HepG2 (cell line): ENCODE results near the gene ZNF865. TPM values are rescaled to one million over a fixed set of nuclear protein-coding genes. Genes with fewer than 3 reads are reported as not detected.

ENCODE experiments used
- ISX ChIP-seq: sonication (generic); formaldehyde crosslinking; conservative IDR thresholded peaks from 2 replicates; pipeline ENCODE4 v1.5.0; 2020; ENCODE audit warnings: missing genetic modification reagents
- KDM4B ChIP-seq: sonication (generic); formaldehyde crosslinking; IDR thresholded peaks from 2 replicates; pipeline ENCODE4 v1.4.0; 2020; ENCODE audit warnings: missing genetic modification reagents
- NCOR1 ChIP-seq: fragments of 200-600 bp; sonication (generic); IDR thresholded peaks from 2 replicates; pipeline ENCODE4 v1.7.0; 2017; ENCODE audit warnings: antibody characterized with exemption, low read length, borderline replicate concordance
- NFYC ChIP-seq: IDR thresholded peaks from 2 replicates; pipeline ENCODE4 v1.6.1; 2016; ENCODE audit warnings: missing genetic modification reagents, missing compliant biosample characterization
- PAX8 ChIP-seq: sonication (generic); formaldehyde crosslinking; IDR thresholded peaks from 2 replicates; pipeline ENCODE4 v1.8.0; 2022; ENCODE audit warnings: mild to moderate bottlenecking, missing genetic modification reagents, borderline replicate concordance
- PHF21A ChIP-seq: sonication (generic); formaldehyde crosslinking; IDR thresholded peaks from 2 replicates; pipeline ENCODE4 v1.5.0; 2020; ENCODE audit warnings: mild to moderate bottlenecking, missing genetic modification reagents
- SAP130 ChIP-seq: IDR thresholded peaks from 2 replicates; pipeline ENCODE4 v1.6.1; 2016; ENCODE audit warnings: low read depth
- SNAPC2 ChIP-seq: sonication (generic); formaldehyde crosslinking; IDR thresholded peaks from 2 replicates; pipeline ENCODE4 v1.8.1; 2022; ENCODE audit warnings: mild to moderate bottlenecking, missing genetic modification reagents
- TARDBP ChIP-seq: sonication (generic); formaldehyde crosslinking; IDR thresholded peaks from 2 replicates; pipeline ENCODE4 v1.8.0; 2022; ENCODE audit warnings: mild to moderate bottlenecking, missing genetic modification reagents
- ZNF552 ChIP-seq: sonication (generic); formaldehyde crosslinking; IDR thresholded peaks from 2 replicates; pipeline ENCODE4 v1.9.0; 2022; ENCODE audit warnings: missing genetic modification reagents, mild to moderate bottlenecking, borderline replicate concordance
- ZNF572 ChIP-seq: sonication (generic); formaldehyde crosslinking; IDR thresholded peaks from 2 replicates; pipeline ENCODE4 v1.5.1; 2020; ENCODE audit warnings: mild to moderate bottlenecking, missing genetic modification reagents
- polyA plus RNA-seq, 8 experiments: library from polyadenylated mRNA; depleted of rRNA in 3 of 8; stranded (reverse) in 7 of 8; unstranded in 1 of 8; fragments of >200 nt; fragmentation: Illumina TruSeq in 4 of 8; extraction: Trizol in 4 of 8; gene quantifications; 2 replicates each; pipeline versions ENCODE4 v1.2.1 to v1.2.3, GENCODE V29; 2011 to 2016; ENCODE audit warnings: low read depth in 4 of 8, missing spikeins in 1 of 8, mixed read lengths in 1 of 8; ENCODE audit not compliant: insufficient read depth in 1 of 8
- total RNA-seq, 5 experiments: library from RNA; depleted of rRNA; stranded (reverse); fragments of >200 nt; fragmentation: Illumina TruSeq; extraction: Trizol; gene quantifications; 2 replicates each; pipeline ENCODE4 v1.2.3, GENCODE V29; 2016; ENCODE audit warnings: low read depth in 1 of 5
- TF ChIP-seq, protein P1 (sequence below): sonication (generic); formaldehyde crosslinking; IDR thresholded peaks from 2 replicates; pipeline ENCODE4 v1.5.1; 2020; ENCODE audit warnings: missing genetic modification reagents, mild to moderate bottlenecking, borderline replicate concordance
- TF ChIP-seq, protein P2 (sequence below): sonication (generic); IDR thresholded peaks from 2 replicates; pipeline ENCODE4 v1.6.1; 2016; ENCODE audit warnings: low read depth, borderline replicate concordance
- TF ChIP-seq, protein P3 (sequence below): sonication (generic); formaldehyde crosslinking; IDR thresholded peaks from 2 replicates; pipeline ENCODE4 v1.4.0; 2020; ENCODE audit warnings: missing genetic modification reagents
- TF ChIP-seq, protein P4 (sequence below), 2 experiments: sonication (generic) in 1 of 2; formaldehyde crosslinking in 1 of 2; IDR thresholded peaks; 2 replicates each; pipeline versions ENCODE4 v1.6.1 to v1.9.0; 2014 to 2022; ENCODE audit warnings: antibody characterized with exemption in 1 of 2, borderline replicate concordance in 1 of 2, inconsistent platforms in 1 of 2, low read depth in 1 of 2, missing genetic modification reagents in 1 of 2
- TF ChIP-seq, protein P5 (sequence below): IDR thresholded peaks from 2 replicates; pipeline ENCODE4 v1.6.1; 2016; ENCODE audit warnings: missing genetic modification reagents, missing compliant biosample characterization

Gene ZNF865
- total and polyA plus RNA-seq, 2 of the 13 experiments (the other 11 are each of a cell fraction or from before 2014, with no cell fraction given), result 0.93 to 1.0 TPM

- TF ChIP-seq, protein P1, sequence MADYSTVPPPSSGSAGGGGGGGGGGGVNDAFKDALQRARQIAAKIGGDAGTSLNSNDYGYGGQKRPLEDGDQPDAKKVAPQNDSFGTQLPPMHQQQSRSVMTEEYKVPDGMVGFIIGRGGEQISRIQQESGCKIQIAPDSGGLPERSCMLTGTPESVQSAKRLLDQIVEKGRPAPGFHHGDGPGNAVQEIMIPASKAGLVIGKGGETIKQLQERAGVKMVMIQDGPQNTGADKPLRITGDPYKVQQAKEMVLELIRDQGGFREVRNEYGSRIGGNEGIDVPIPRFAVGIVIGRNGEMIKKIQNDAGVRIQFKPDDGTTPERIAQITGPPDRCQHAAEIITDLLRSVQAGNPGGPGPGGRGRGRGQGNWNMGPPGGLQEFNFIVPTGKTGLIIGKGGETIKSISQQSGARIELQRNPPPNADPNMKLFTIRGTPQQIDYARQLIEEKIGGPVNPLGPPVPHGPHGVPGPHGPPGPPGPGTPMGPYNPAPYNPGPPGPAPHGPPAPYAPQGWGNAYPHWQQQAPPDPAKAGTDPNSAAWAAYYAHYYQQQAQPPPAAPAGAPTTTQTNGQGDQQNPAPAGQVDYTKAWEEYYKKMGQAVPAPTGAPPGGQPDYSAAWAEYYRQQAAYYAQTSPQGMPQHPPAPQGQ (CRISPR knock-in tag), result no peak
- no peak for TF ChIP-seq KDM4B (CRISPR knock-in tag)
- peak; percentile 37; the same call in 1 of the 2 replicates for TF ChIP-seq PHF21A (CRISPR knock-in tag)
- TF ChIP-seq NFYC (CRISPR knock-in tag), result no peak
- TF ChIP-seq SAP130 (CRISPR knock-in tag), result peak; percentile 82
- TF ChIP-seq, protein P2, sequence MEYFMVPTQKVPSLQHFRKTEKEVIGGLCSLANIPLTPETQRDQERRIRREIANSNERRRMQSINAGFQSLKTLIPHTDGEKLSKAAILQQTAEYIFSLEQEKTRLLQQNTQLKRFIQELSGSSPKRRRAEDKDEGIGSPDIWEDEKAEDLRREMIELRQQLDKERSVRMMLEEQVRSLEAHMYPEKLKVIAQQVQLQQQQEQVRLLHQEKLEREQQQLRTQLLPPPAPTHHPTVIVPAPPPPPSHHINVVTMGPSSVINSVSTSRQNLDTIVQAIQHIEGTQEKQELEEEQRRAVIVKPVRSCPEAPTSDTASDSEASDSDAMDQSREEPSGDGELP, result no peak; the same call in 1 of the 2 replicates
- no peak for TF ChIP-seq TARDBP (CRISPR knock-in tag)
- TF ChIP-seq, protein P3, sequence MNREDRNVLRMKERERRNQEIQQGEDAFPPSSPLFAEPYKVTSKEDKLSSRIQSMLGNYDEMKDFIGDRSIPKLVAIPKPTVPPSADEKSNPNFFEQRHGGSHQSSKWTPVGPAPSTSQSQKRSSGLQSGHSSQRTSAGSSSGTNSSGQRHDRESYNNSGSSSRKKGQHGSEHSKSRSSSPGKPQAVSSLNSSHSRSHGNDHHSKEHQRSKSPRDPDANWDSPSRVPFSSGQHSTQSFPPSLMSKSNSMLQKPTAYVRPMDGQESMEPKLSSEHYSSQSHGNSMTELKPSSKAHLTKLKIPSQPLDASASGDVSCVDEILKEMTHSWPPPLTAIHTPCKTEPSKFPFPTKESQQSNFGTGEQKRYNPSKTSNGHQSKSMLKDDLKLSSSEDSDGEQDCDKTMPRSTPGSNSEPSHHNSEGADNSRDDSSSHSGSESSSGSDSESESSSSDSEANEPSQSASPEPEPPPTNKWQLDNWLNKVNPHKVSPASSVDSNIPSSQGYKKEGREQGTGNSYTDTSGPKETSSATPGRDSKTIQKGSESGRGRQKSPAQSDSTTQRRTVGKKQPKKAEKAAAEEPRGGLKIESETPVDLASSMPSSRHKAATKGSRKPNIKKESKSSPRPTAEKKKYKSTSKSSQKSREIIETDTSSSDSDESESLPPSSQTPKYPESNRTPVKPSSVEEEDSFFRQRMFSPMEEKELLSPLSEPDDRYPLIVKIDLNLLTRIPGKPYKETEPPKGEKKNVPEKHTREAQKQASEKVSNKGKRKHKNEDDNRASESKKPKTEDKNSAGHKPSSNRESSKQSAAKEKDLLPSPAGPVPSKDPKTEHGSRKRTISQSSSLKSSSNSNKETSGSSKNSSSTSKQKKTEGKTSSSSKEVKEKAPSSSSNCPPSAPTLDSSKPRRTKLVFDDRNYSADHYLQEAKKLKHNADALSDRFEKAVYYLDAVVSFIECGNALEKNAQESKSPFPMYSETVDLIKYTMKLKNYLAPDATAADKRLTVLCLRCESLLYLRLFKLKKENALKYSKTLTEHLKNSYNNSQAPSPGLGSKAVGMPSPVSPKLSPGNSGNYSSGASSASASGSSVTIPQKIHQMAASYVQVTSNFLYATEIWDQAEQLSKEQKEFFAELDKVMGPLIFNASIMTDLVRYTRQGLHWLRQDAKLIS (CRISPR knock-in tag), result no peak
- no peak for TF ChIP-seq ZNF552 (CRISPR knock-in tag)
- no peak for TF ChIP-seq PAX8 (CRISPR knock-in tag)
- no peak for TF ChIP-seq ZNF572 (CRISPR knock-in tag)
- no peak for TF ChIP-seq NCOR1
- TF ChIP-seq, protein P4, sequence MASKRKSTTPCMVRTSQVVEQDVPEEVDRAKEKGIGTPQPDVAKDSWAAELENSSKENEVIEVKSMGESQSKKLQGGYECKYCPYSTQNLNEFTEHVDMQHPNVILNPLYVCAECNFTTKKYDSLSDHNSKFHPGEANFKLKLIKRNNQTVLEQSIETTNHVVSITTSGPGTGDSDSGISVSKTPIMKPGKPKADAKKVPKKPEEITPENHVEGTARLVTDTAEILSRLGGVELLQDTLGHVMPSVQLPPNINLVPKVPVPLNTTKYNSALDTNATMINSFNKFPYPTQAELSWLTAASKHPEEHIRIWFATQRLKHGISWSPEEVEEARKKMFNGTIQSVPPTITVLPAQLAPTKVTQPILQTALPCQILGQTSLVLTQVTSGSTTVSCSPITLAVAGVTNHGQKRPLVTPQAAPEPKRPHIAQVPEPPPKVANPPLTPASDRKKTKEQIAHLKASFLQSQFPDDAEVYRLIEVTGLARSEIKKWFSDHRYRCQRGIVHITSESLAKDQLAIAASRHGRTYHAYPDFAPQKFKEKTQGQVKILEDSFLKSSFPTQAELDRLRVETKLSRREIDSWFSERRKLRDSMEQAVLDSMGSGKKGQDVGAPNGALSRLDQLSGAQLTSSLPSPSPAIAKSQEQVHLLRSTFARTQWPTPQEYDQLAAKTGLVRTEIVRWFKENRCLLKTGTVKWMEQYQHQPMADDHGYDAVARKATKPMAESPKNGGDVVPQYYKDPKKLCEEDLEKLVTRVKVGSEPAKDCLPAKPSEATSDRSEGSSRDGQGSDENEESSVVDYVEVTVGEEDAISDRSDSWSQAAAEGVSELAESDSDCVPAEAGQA (IDR thresholded peaks at IDR 0.05; ENCODE audit: low read depth), result 0 out of 2 replicates have a peak, but pooled peaks have one; percentile 44
- TF ChIP-seq, protein P4 (CRISPR knock-in tag; IDR thresholded peaks at IDR 0.05; ENCODE audit: borderline replicate concordance), result no peak
- no peak for TF ChIP-seq SNAPC2
- TF ChIP-seq, protein P5, sequence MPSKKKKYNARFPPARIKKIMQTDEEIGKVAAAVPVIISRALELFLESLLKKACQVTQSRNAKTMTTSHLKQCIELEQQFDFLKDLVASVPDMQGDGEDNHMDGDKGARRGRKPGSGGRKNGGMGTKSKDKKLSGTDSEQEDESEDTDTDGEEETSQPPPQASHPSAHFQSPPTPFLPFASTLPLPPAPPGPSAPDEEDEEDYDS (CRISPR knock-in tag), result peak; percentile 22; the same call in 1 of the 2 replicates
- TF ChIP-seq ISX (CRISPR knock-in tag), result no peak
These were observed 18.3 kb upstream of the ZNF865 start (continued) for GRCh38 chr19:55586976-55587668.
